Loucy (cell line): ENCODE measurements around the gene RBM33.
"Not testable (repeated sequence)": the region's sequence is repeated elsewhere in the genome, so short reads cannot be mapped to it uniquely, and the experiment has no call there.

Source experiments
- H2AFZ ChIP-seq: fragments of 200-600 bp; sonication (generic); 2 replicates; pipeline ENCODE4 v1.6.0; 2016; ENCODE audit warnings: antibody characterized with exemption, mild to moderate bottlenecking, low read length, moderate library complexity
- H3F3A ChIP-seq: fragments of 200-600 bp; 2 replicates; pipeline ENCODE4 v1.6.0; 2016; ENCODE audit warnings: antibody characterized with exemption, low read depth, mild to moderate bottlenecking
- H3K27me3 ChIP-seq: fragments of 200-600 bp; sonication (generic); 2 replicates; pipeline ENCODE4 v1.6.1; 2014; ENCODE audit warnings: low read length, mild to moderate bottlenecking; ENCODE audit not compliant: insufficient read depth, poor library complexity, severe bottlenecking
- H3K36me3 ChIP-seq: fragments of 200-600 bp; sonication (generic); 2 replicates; pipeline ENCODE4 v1.6.1; 2016; ENCODE audit warnings: low read length; ENCODE audit not compliant: insufficient read depth
- H3K4me1 ChIP-seq: fragments of 200-600 bp; sonication (generic); 2 replicates; pipeline ENCODE4 v1.5.1; 2014; ENCODE audit warnings: low read length, mild to moderate bottlenecking; ENCODE audit not compliant: insufficient read depth, poor library complexity, severe bottlenecking
- H3K4me2 ChIP-seq: fragments of 200-600 bp; sonication (generic); 2 replicates; pipeline ENCODE4 v1.6.0; 2014; ENCODE audit warnings: antibody characterized with exemption, low read length, low read depth, mild to moderate bottlenecking; ENCODE audit not compliant: poor library complexity, severe bottlenecking
- H3K4me3 ChIP-seq: fragments of 200-600 bp; sonication (generic); 2 replicates; pipeline ENCODE4 v1.5.1; 2014; ENCODE audit warnings: low read length, mild to moderate bottlenecking, mixed read lengths; ENCODE audit not compliant: poor library complexity, severe bottlenecking
- H3K79me2 ChIP-seq: fragments of 200-600 bp; sonication (generic); 2 replicates; pipeline ENCODE4 v1.6.1; 2014; ENCODE audit warnings: low read length; ENCODE audit not compliant: insufficient read depth
- H3K9ac ChIP-seq: fragments of 200-600 bp; sonication (generic); 2 replicates; pipeline ENCODE4 v1.6.0; 2014; ENCODE audit warnings: mild to moderate bottlenecking, low read depth, low read length, moderate library complexity; ENCODE audit not compliant: poor library complexity, severe bottlenecking
- H3K9me2 ChIP-seq: fragments of 200-600 bp; sonication (generic); replicated peaks from 2 replicates; pipeline ENCODE4 v1.6.1; 2016; ENCODE audit warnings: low read depth, low read length, mixed read lengths
- H3K9me3 ChIP-seq: fragments of 200-600 bp; sonication (generic); 2 replicates; pipeline ENCODE4 v1.6.1; 2014; ENCODE audit warnings: mild to moderate bottlenecking, antibody characterized with exemption, low read length, low read depth; ENCODE audit not compliant: insufficient read depth
- H4K20me1 ChIP-seq: fragments of 200-600 bp; sonication (generic); 2 replicates; pipeline ENCODE4 v1.6.0; 2014; ENCODE audit warnings: antibody characterized with exemption, low read length, mild to moderate bottlenecking; ENCODE audit not compliant: insufficient read depth, poor library complexity, severe bottlenecking
- CTCF ChIP-seq: fragments of 200-600 bp; sonication (generic); conservative IDR thresholded peaks from 2 replicates; pipeline ENCODE4 v1.5.1; 2014; ENCODE audit warnings: mild to moderate bottlenecking, antibody characterized with exemption, low read length
- EZH2phosphoT487 ChIP-seq: fragments of 200-600 bp; IDR thresholded peaks from 2 replicates; pipeline ENCODE4 v1.6.1; 2018; ENCODE audit warnings: antibody characterized with exemption, mild to moderate bottlenecking, moderate library complexity, borderline replicate concordance

Gene RBM33

DNA sequence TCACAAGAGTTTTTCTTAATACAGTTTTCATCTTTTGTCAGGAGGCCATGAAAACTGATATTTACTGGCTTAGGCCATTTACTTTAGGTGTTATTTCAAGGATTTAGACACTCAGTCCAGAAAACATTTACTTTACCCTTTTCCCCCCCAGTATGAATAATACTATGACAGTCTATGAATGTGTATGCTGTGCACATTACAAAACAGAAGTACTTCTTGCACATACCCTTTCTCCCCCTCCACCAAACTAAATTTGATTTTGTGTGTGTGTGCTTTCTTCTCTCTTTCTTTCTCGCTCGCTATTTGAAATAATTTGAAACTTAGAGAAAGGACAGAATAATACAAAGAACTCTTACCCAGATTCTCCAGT is 41.3 kb downstream of the RBM33 start:
- no peak overlapping the region for H3K4me2 ChIP-seq
- H3K9me3 ChIP-seq = no peaks in the 10 kb centered on the region
- H3K4me3 ChIP-seq = no peak overlapping the region
- H3K36me3 ChIP-seq = peaks cover 42% of the 10 kb centered on the region; the same call in 1 of the 2 replicates
- H4K20me1 ChIP-seq = peaks cover 43% of the 10 kb centered on the region
- no peaks in the 10 kb centered on the region for H3K9me2 ChIP-seq
- no peak overlapping the region for H2AFZ ChIP-seq
- peaks cover 76% of the 10 kb centered on the region for H3K79me2 ChIP-seq
- H3F3A ChIP-seq = no peaks in the 10 kb centered on the region
- no peaks in the 10 kb centered on the region for H3K27me3 ChIP-seq
- H3K9ac ChIP-seq = no peak overlapping the region
- peaks cover 11% of the 10 kb centered on the region for H3K4me1 ChIP-seq
- TF ChIP-seq CTCF = no peak
- no peak for TF ChIP-seq EZH2phosphoT487

DNA sequence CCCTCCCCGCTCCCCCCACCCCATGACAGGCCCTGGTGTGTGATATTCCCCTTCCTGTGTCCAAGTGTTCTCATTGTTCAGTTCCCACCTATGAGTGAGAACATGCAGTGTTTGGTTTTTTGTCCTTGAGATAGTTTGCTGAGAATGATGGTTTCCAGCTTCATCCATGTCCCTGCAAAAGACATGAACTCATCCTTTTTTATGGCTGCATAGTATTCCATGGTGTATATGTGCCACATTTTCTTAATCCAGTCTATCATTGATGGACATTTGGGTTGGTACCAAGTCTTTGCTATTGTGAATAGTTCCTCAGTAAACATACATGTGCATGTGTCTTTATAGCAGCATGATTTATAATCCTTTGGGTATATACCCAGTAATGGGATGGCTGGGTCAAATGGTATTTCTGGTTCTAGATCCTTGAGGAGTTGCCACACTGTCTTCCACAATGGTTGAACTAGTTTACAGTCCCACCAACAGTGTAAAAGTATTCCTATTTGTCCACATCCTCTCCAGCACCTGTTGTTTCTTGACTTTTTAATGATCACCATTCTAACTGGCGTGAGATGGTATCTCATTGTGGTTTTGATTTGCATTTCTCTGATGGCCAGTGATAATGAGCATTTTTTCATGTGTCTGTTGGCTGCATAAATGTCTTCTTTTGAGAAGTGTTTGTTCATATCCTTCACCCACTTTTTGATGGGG is 42.3 kb downstream of the RBM33 start:
- H3K4me1 ChIP-seq = peaks cover 11% of the 10 kb centered on the region
- not testable (repeated sequence) for H3K9me3 ChIP-seq, H3K4me2 ChIP-seq, H3K9me2 ChIP-seq, H3K9ac ChIP-seq, H3F3A ChIP-seq, H3K4me3 ChIP-seq, H3K27me3 ChIP-seq, H2AFZ ChIP-seq
- peaks cover 45% of the 10 kb centered on the region for H4K20me1 ChIP-seq
- H3K79me2 ChIP-seq = peaks cover 76% of the 10 kb centered on the region
- H3K36me3 ChIP-seq = peaks cover 33% of the 10 kb centered on the region; the same call in 1 of the 2 replicates

DNA sequence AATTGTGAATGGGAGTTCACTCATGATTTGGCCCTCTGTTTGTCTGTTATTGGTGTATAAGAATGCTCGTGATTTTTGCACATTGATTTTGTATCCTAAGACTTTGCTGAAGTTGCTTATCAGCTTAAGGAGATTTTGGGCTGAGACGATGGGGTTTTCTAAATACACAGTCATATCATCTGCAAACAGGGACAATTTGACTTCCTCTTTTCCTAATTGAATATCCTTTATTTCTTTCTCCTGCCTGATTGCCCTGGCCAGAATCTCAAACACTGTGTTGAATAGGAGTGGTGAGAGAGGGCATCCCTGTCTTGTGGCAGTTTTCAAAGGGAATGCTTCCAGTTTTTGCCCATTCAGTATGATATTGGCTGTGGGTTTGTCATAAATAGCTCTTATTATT is 43.8 kb downstream of the RBM33 start:
- not testable (repeated sequence) for H3K9ac ChIP-seq, H3K4me3 ChIP-seq, H3F3A ChIP-seq, H3K9me3 ChIP-seq, H3K4me2 ChIP-seq, H2AFZ ChIP-seq, H3K9me2 ChIP-seq, H3K27me3 ChIP-seq
- Histone ChIP-seq H3K36me3 (peaks cover 24% of the 10 kb centered on the region; the same call in 1 of the 2 replicates), H3K4me1 (peaks cover 19% of the 10 kb centered on the region), H3K79me2 (peaks cover 76% of the 10 kb centered on the region), H4K20me1 (peaks cover 47% of the 10 kb centered on the region)

- not testable (repeated sequence) for H3K4me3 ChIP-seq, H3K9me3 ChIP-seq, H3K4me2 ChIP-seq, H3K4me1 ChIP-seq, H3F3A ChIP-seq, H3K9ac ChIP-seq, H2AFZ ChIP-seq, H3K9me2 ChIP-seq, H3K27me3 ChIP-seq
- peaks cover 50% of the 10 kb centered on the region for H4K20me1 ChIP-seq
- H3K79me2 ChIP-seq = peaks cover 76% of the 10 kb centered on the region
- peaks cover 10% of the 10 kb centered on the region; the same call in 1 of the 2 replicates for H3K36me3 ChIP-seq
Observed at GRCh38 chr7:155690655-155691054, 46.2 kb downstream of the RBM33 start.
